Suprapubic skin (tissue), 4 donors: Measurements from ENCODE around the gene HCN2. TPM values are rescaled to one million over a fixed set of nuclear protein-coding genes. Genes with fewer than 3 reads are reported as not detected.

Experiments used
- DNase-seq, 2 donors: peaks; one replicate each; pipeline ENCODE4 v3.0.0-alpha.2; 2019; ENCODE audit warnings: low spot score in 2 of 2
- H3K27ac ChIP-seq: fragments of 200-600 bp; sonication (generic); one replicate; pipeline ENCODE4 v1.5.1; 2019
- H3K27me3 ChIP-seq: fragments of 200-600 bp; sonication (generic); one replicate; pipeline ENCODE4 v1.5.1; 2019
- H3K36me3 ChIP-seq: fragments of 200-600 bp; sonication (generic); one replicate; pipeline ENCODE4 v1.5.1; 2019
- H3K4me1 ChIP-seq: fragments of 200-600 bp; sonication (generic); one replicate; pipeline ENCODE4 v1.5.1; 2019
- H3K4me3 ChIP-seq: fragments of 200-600 bp; sonication (generic); one replicate; pipeline ENCODE4 v1.5.1; 2019; ENCODE audit warnings: mild to moderate bottlenecking
- H3K9me3 ChIP-seq: fragments of 200-600 bp; sonication (generic); one replicate; pipeline ENCODE4 v1.5.1; 2019
- CTCF ChIP-seq, 2 donors: fragments of 200-600 bp in 1 of 2; fragments of 450-650 bp in 1 of 2; sonication (generic) in 1 of 2; IDR thresholded peaks; one replicate each; pipeline ENCODE4 v1.5.1; 2016 to 2019; ENCODE audit warnings: antibody characterized with exemption in 2 of 2, mild to moderate bottlenecking in 1 of 2, moderate library complexity in 1 of 2
- EP300 ChIP-seq: sonication (generic); formaldehyde crosslinking; IDR thresholded peaks from one replicate; pipeline ENCODE4 v1.6.1; 2017; ENCODE audit warnings: antibody characterized with exemption
- POLR2A ChIP-seq, 2 donors: fragments of 450-650 bp; IDR thresholded peaks; one replicate each; pipeline ENCODE4 v1.6.1; 2017; ENCODE audit warnings: antibody characterized with exemption in 2 of 2, mild to moderate bottlenecking in 2 of 2, moderate library complexity in 2 of 2
- POLR2AphosphoS5 ChIP-seq, 3 donors: sonication (generic); formaldehyde crosslinking; IDR thresholded peaks; one replicate each; pipeline ENCODE4 v1.6.1; 2017; ENCODE audit warnings: antibody characterized with exemption in 3 of 3
- WGBS: methylation state at CpG from one replicate; pipeline ENCODE4 v1.1.5; 2018; 5-methylcytosine and 5-hydroxymethylcytosine counted together
- total RNA-seq, 4 donors: library from RNA; depleted of rRNA; stranded (reverse); fragments of >200 nt; gene quantifications; one replicate each; pipeline ENCODE4 v1.1.0, GENCODE V29; 2016

The HCN2 gene
- total RNA-seq, 4 donors from 2014 or later: 0.11 to 1.7 (median 0.81) TPM

DNA sequence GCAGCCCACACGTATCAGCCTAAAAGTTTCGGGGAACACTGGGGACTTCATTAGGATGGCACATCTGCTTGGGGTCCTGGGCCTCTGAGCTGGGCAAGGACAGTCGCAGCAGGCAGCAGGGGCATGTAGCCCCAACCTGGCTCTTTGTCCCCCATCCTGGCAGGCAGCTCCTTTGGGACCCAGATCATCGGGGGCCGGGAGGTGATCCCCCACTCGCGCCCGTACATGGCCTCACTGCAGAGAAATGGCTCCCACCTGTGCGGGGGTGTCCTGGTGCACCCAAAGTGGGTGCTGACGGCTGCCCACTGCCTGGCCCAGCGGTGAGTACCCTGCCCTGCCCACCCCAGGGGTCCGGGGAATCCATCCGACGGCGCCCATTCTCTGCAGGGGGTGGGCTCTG lies 42.6 kb upstream of the HCN2 start:
- TF ChIP-seq POLR2A (IDR thresholded peaks at IDR 0.05) (no peak), POLR2AphosphoS5 (IDR thresholded peaks at IDR 0.05) (no peak), CTCF (IDR thresholded peaks at IDR 0.05) (no peak), EP300 (no peak)
- Histone ChIP-seq H3K9me3 (no peaks in the 10 kb centered on the region), H3K4me3 (no peak overlapping the region), H3K27me3 (peaks cover 8% of the 10 kb centered on the region), H3K27ac (no peak overlapping the region), H3K4me1 (peaks cover 7% of the 10 kb centered on the region), H3K36me3 (peaks cover 3% of the 10 kb centered on the region)
- 50% methylated on average over 2 of the region's 15 CpGs for WGBS
- DNase-seq: no peak

- Histone ChIP-seq H3K27me3 (peaks cover 8% of the 10 kb centered on the region), H3K36me3 (no peaks in the 10 kb centered on the region), H3K4me1 (peaks cover 7% of the 10 kb centered on the region), H3K9me3 (no peaks in the 10 kb centered on the region), H3K4me3 (no peak overlapping the region), H3K27ac (no peak overlapping the region)
- TF ChIP-seq CTCF (IDR thresholded peaks at IDR 0.05) (no peak), POLR2A (IDR thresholded peaks at IDR 0.05) (no peak), POLR2AphosphoS5 (IDR thresholded peaks at IDR 0.05) (no peak), EP300 (no peak)
- no peak for DNase-seq
- 84% methylated on average over 20 of the region's 26 CpGs for WGBS
Measured at GRCh38 chr19:547836-548720, 41.6 kb upstream of the HCN2 start.

GRCh38 chr19:548886-549830 lies 40.5 kb upstream of the HCN2 start:
- Histone ChIP-seq H3K27me3 (peaks cover 8% of the 10 kb centered on the region), H3K4me1 (peaks cover 7% of the 10 kb centered on the region), H3K4me3 (no peak overlapping the region), H3K36me3 (no peaks in the 10 kb centered on the region), H3K27ac (no peak overlapping the region), H3K9me3 (no peaks in the 10 kb centered on the region)
- DNase-seq: no peak
- 55% methylated on average over 4 of the region's 52 CpGs for WGBS
- TF ChIP-seq CTCF (IDR thresholded peaks at IDR 0.05) (no peak), POLR2A (IDR thresholded peaks at IDR 0.05) (no peak), EP300 (no peak), POLR2AphosphoS5 (IDR thresholded peaks at IDR 0.05) (no peak)

- Histone ChIP-seq H3K4me3 (no peak overlapping the region), H3K4me1 (peaks cover 16% of the 10 kb centered on the region), H3K27ac (no peak overlapping the region), H3K36me3 (no peaks in the 10 kb centered on the region), H3K27me3 (peaks cover 3% of the 10 kb centered on the region), H3K9me3 (no peaks in the 10 kb centered on the region)
- TF ChIP-seq POLR2A (IDR thresholded peaks at IDR 0.05): no peak
- TF ChIP-seq EP300: no peak
- no peak for TF ChIP-seq CTCF (IDR thresholded peaks at IDR 0.05)
- no peak for TF ChIP-seq POLR2AphosphoS5 (IDR thresholded peaks at IDR 0.05)
- WGBS: 79% methylated on average over 20 of the region's 20 CpGs
- DNase-seq: no peak
Measured at GRCh38 chr19:554817-555216, 34.9 kb upstream of the HCN2 start.

GRCh38 chr19:555474-555808 lies 34.2 kb upstream of the HCN2 start:
- DNase-seq: no peak
- TF ChIP-seq POLR2A (IDR thresholded peaks at IDR 0.05) (no peak), POLR2AphosphoS5 (IDR thresholded peaks at IDR 0.05) (no peak), CTCF (IDR thresholded peaks at IDR 0.05) (no peak), EP300 (no peak)
- Histone ChIP-seq H3K36me3 (no peaks in the 10 kb centered on the region), H3K4me3 (no peak overlapping the region), H3K27me3 (peaks cover 3% of the 10 kb centered on the region), H3K4me1 (peaks cover 16% of the 10 kb centered on the region), H3K27ac (no peak overlapping the region), H3K9me3 (no peaks in the 10 kb centered on the region)
- 92% methylated on average over 14 of the region's 14 CpGs for WGBS
